HCT116 (cell line): ENCODE measurements around the gene TFF3. TPM values are rescaled to one million over a fixed set of nuclear protein-coding genes. Genes with fewer than 3 reads are reported as not detected.

ENCODE experiments used
- ATAC-seq: fragments of 200-7000 bp; cut with Tn5 transposase; 2 replicates; pipeline ENCODE4 v1.9.1; 2020; ENCODE audit warnings: mild to moderate bottlenecking, moderate library complexity
- BruUV-seq: library from RNA; stranded (reverse); fragments of 400-500 nt; replicated peaks from 2 replicates; lab custom pipeline; 2021; lab: Mats Ljungman, UMichigan
- CTCF ChIA-PET: fragments of 300-600 bp; sonication (Branson Sonifier 250); formaldehyde crosslinking; loops from one replicate; lab custom pipeline; 2021; ENCODE audit warnings: antibody characterized with exemption; lab: Charles Lee
- POLR2A ChIA-PET: fragments of 300-600, 350-600 bp; sonication (Branson Sonifier 250); formaldehyde crosslinking; loops from one replicate; lab custom pipeline; 2021; ENCODE audit warnings: antibody characterized with exemption; lab: Charles Lee
- RAD21 ChIA-PET, 2 experiments: fragments of 300-600 bp; sonication (Branson Sonifier 250); formaldehyde crosslinking; loops; one replicate each; lab custom pipeline; 2023; ENCODE audit warnings: low total read pairs in 2 of 2; ENCODE audit not compliant: uncharacterized antibody in 2 of 2, unreplicated experiment in 2 of 2, low non-redundant PET in 1 of 2; lab: Charles Lee
- DNase-seq: peaks from one replicate; pipeline ENCODE4 v3.0.0-alpha.2; 2010; ENCODE audit warnings: low read depth, low spot score
- H2AFZ ChIP-seq: fragments of 200-600 bp; shearing (Covaris generic), sonication (generic); 2 replicates; pipeline ENCODE4 v1.6.1; 2017; ENCODE audit warnings: low read depth, mixed run types, mixed read lengths, antibody characterized with exemption, low read length; ENCODE audit not compliant: poor library complexity, severe bottlenecking
- H3K27ac ChIP-seq: 2 replicates; pipeline ENCODE4 v1.5.1; 2012; ENCODE audit warnings: low read depth, low read length
- H3K27me3 ChIP-seq: fragments of 200-600 bp; sonication (generic); 2 replicates; pipeline ENCODE4 v1.6.1; 2016; ENCODE audit warnings: mixed run types, low read length, mixed read lengths; ENCODE audit not compliant: insufficient read depth
- H3K36me3 ChIP-seq, 2 experiments: fragments of 200-500 bp in 1 of 2; fragments of 200-600 bp in 1 of 2; sonication (Bioruptor generic) in 1 of 2; sonication (generic) in 1 of 2; 2 replicates each; pipeline versions ENCODE4 v1.5.1 to v1.6.1; 2014 to 2016; ENCODE audit warnings: low read length in 2 of 2, inconsistent platforms in 1 of 2, mixed read lengths in 1 of 2, mixed run types in 1 of 2; ENCODE audit not compliant: insufficient read depth in 2 of 2, control insufficient read depth in 1 of 2
- H3K4me1 ChIP-seq, 2 experiments: fragments of 200-600 bp in 1 of 2; sonication (generic) in 1 of 2; 2 replicates each; pipeline versions ENCODE4 v1.5.1 to v1.6.1; 2012 to 2017; ENCODE audit warnings: low read length in 2 of 2, inconsistent platforms in 1 of 2, mild to moderate bottlenecking in 1 of 2, mixed read lengths in 1 of 2, mixed run types in 1 of 2, moderate library complexity in 1 of 2; ENCODE audit not compliant: insufficient read depth in 2 of 2, control insufficient read depth in 1 of 2
- H3K4me2 ChIP-seq: fragments of 200-600 bp; sonication (generic); 2 replicates; pipeline ENCODE4 v1.6.1; 2017; ENCODE audit warnings: mixed run types, low read length, mixed read lengths
- H3K4me3 ChIP-seq, 2 experiments: fragments of 200-600 bp in 1 of 2; sonication (generic) in 1 of 2; replicated peaks in 1 of 2; 2 replicates each; pipeline ENCODE4 v1.5.1; 2011 to 2016; ENCODE audit warnings: low read length in 2 of 2, control low read depth in 1 of 2, low read depth in 1 of 2, mild to moderate bottlenecking in 1 of 2, mixed read lengths in 1 of 2, mixed run types in 1 of 2
- H3K79me2 ChIP-seq: fragments of 200-600 bp; sonication (generic); 2 replicates; pipeline ENCODE4 v1.6.1; 2017; ENCODE audit warnings: mild to moderate bottlenecking, mixed run types, low read length, moderate library complexity, mixed read lengths; ENCODE audit not compliant: insufficient read depth
- H3K9ac ChIP-seq: fragments of 200-600 bp; sonication (generic); 2 replicates; pipeline ENCODE4 v1.6.1; 2016; ENCODE audit warnings: low read length, mixed read lengths
- H3K9me2 ChIP-seq: fragments of 200-600 bp; sonication (generic), shearing (Covaris generic); 2 replicates; pipeline ENCODE4 v1.6.1; 2017; ENCODE audit warnings: mixed run types, mild to moderate bottlenecking, moderate library complexity; ENCODE audit not compliant: insufficient read depth
- H3K9me3 ChIP-seq, 2 experiments: fragments of 200-500 bp in 1 of 2; fragments of 200-600 bp in 1 of 2; sonication (Bioruptor generic) in 1 of 2; sonication (generic) in 1 of 2; 2 replicates each; pipeline ENCODE4 v1.6.1; 2014 to 2017; ENCODE audit warnings: low read length in 2 of 2, mixed read lengths in 2 of 2, inconsistent platforms in 1 of 2, low read depth in 1 of 2, mild to moderate bottlenecking in 1 of 2, mixed run types in 1 of 2, moderate library complexity in 1 of 2; ENCODE audit not compliant: control insufficient read depth in 1 of 2, insufficient read depth in 1 of 2
- H4K20me1 ChIP-seq: fragments of 200-600 bp; sonication (generic), shearing (Covaris generic); 2 replicates; pipeline ENCODE4 v1.6.1; 2017; ENCODE audit warnings: mixed run types, mild to moderate bottlenecking, moderate library complexity; ENCODE audit not compliant: insufficient read depth
- CBX3 ChIP-seq: IDR thresholded peaks from 2 replicates; pipeline ENCODE4 v1.6.1; 2012; ENCODE audit warnings: low read depth
- CTCF ChIP-seq, 3 experiments: fragments of 200-600 bp in 1 of 3; sonication (generic) in 1 of 3; IDR thresholded peaks in 2 of 3; conservative IDR thresholded peaks in 1 of 3; 2 replicates each; pipeline ENCODE4 v1.5.1; 2012 to 2017; ENCODE audit warnings: low read depth in 2 of 3, low read length in 2 of 3, antibody characterized with exemption in 1 of 3, borderline replicate concordance in 1 of 3, control low read depth in 1 of 3, mild to moderate bottlenecking in 1 of 3, mixed read lengths in 1 of 3, mixed run types in 1 of 3, moderate library complexity in 1 of 3; ENCODE audit not compliant: insufficient read depth in 1 of 3
- ELF1 ChIP-seq: IDR thresholded peaks from 2 replicates; pipeline ENCODE4 v1.6.1; 2012; ENCODE audit warnings: low read depth, borderline replicate concordance
- EZH2phosphoT487 ChIP-seq: fragments of 200-600 bp; IDR thresholded peaks from 2 replicates; pipeline ENCODE4 v1.6.1; 2018; ENCODE audit warnings: antibody characterized with exemption, borderline replicate concordance
- FOSL1 ChIP-seq: IDR thresholded peaks from 2 replicates; pipeline ENCODE4 v1.6.1; 2012; ENCODE audit warnings: low read depth
- JUND ChIP-seq: IDR thresholded peaks from 2 replicates; pipeline ENCODE4 v1.6.1; 2012
- MAX ChIP-seq: IDR thresholded peaks from 2 replicates; pipeline ENCODE4 v1.6.1; 2012
- POLR2A ChIP-seq: IDR thresholded peaks from 2 replicates; pipeline ENCODE4 v1.7.0; 2011; ENCODE audit warnings: borderline replicate concordance; ENCODE audit not compliant: insufficient read depth, insufficient read length; ENCODE audit errors: extremely low read depth
- POLR2AphosphoS5 ChIP-seq: IDR thresholded peaks from 2 replicates; pipeline ENCODE4 v1.6.1; 2011; ENCODE audit warnings: mild to moderate bottlenecking, low read depth, low read length, moderate library complexity
- SRF ChIP-seq: IDR thresholded peaks from 2 replicates; pipeline ENCODE4 v1.6.1; 2012; ENCODE audit warnings: low read depth
- TCF7L2 ChIP-seq: IDR thresholded peaks from 2 replicates; pipeline ENCODE4 v1.7.0; 2011; ENCODE audit warnings: borderline replicate concordance, inconsistent platforms; ENCODE audit not compliant: insufficient read depth, insufficient read length; ENCODE audit errors: extremely low read depth
- YY1 ChIP-seq: IDR thresholded peaks from 2 replicates; pipeline ENCODE4 v1.6.1; 2011; ENCODE audit warnings: low read length, low read depth, moderate library complexity, mild to moderate bottlenecking; ENCODE audit not compliant: insufficient replicate concordance; ENCODE audit errors: extremely low read depth
- ZNF274 ChIP-seq: fragments of 200-500 bp; sonication (Bioruptor generic); IDR thresholded peaks from 2 replicates; pipeline ENCODE4 v1.6.1; 2014; ENCODE audit warnings: mild to moderate bottlenecking, low read depth, low read length, inconsistent platforms
- intact Hi-C: fragments of 100-400 bp; cut with micrococcal nuclease; formaldehyde crosslinking; loops from 2 replicates; pipeline ENCODE4 v1.10.0; 2022
- total RNA-seq: library from RNA; stranded (reverse); gene quantifications from one replicate; pipeline ENCODE4 v1.2.1, GENCODE V29; 2021; ENCODE audit not compliant: unreplicated experiment
- TF ChIP-seq, protein P1 (sequence below): IDR thresholded peaks from 2 replicates; pipeline ENCODE4 v1.6.1; 2012
- TF ChIP-seq, protein P2 (sequence below): IDR thresholded peaks from 2 replicates; pipeline ENCODE4 v1.6.1; 2011; ENCODE audit warnings: mild to moderate bottlenecking, low read length, moderate library complexity; ENCODE audit not compliant: insufficient replicate concordance; ENCODE audit errors: extremely low read depth

TFF3 gene
- total RNA-seq, 1 experiment from 2014 or later = 0.22 TPM

- ATAC-seq (no peak), DNase-seq (no peak)
- H3K4me1 ChIP-seq = peaks cover 0 to 7% of the 10 kb centered on the region in 2 experiments; a peak in 1 of 4 replicates
- no peaks in the 10 kb centered on the region for H3K9me2 ChIP-seq
- H2AFZ ChIP-seq = no peak overlapping the region
- H3K27me3 ChIP-seq = 0 out of 2 replicates have a peak, but pooled peaks cover 9% of the 10 kb centered on the region
- H3K9me3 ChIP-seq = no peaks in the 10 kb centered on the region
- intact Hi-C loops = no loop called here
- POLR2A ChIA-PET = no interaction called here
- no peaks in the 10 kb centered on the region for H3K36me3 ChIP-seq
- no peak overlapping the region for H3K4me3 ChIP-seq
- TF ChIP-seq SRF (no peak), TCF7L2 (no peak), ZNF274 (no peak), POLR2A (no peak)
- H3K79me2 ChIP-seq = no peaks in the 10 kb centered on the region
- no peaks in the 10 kb centered on the region for H4K20me1 ChIP-seq
- RAD21 ChIA-PET = no interaction called here
- CTCF ChIA-PET = no interaction called here
- no TSS peak for BruUV-seq
- no peak overlapping the region for H3K9ac ChIP-seq
- no peak overlapping the region for H3K27ac ChIP-seq
- no peak overlapping the region for H3K4me2 ChIP-seq
Observed at GRCh38 chr21:42302794-42303193, 12.4 kb downstream of the TFF3 start.

DNA sequence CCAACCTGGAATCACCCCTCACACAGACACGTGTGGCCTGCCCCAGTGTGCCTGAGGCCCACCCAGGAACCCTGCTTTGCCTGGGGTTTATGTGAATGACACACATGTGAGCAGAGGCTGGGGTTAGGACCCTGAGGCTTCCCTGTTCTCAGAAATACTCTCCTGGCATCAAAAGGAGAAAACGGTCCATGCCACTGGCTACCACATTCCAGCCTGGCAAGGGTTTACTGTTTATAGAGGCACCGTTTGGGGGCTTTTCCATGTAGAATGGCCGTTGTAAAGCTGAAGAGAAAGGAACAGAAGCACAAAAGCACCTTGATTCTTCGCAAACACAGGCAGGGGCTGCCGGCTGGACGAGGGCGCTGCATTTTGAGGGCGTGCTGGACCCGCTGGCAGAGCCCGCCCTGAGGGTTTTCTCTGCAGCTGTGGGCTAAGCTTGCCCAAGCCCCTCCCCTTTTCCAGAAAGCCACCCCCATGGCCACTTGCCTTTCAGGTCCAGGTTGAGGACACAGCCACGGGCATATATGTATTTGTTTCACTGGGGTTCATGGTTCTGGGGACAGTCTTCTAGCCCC is 13.0 kb downstream of the TFF3 start:
- H2AFZ ChIP-seq = no peak overlapping the region
- H3K27ac ChIP-seq = no peak overlapping the region
- intact Hi-C loops = no loop called here
- no peaks in the 10 kb centered on the region for H4K20me1 ChIP-seq
- ATAC-seq (no peak), DNase-seq (no peak)
- ChIA-PET RAD21 (no interaction called here), POLR2A (no interaction called here), CTCF (no interaction called here)
- no peaks in the 10 kb centered on the region for H3K79me2 ChIP-seq
- no peak overlapping the region for H3K4me2 ChIP-seq
- no peak overlapping the region for H3K9ac ChIP-seq
- no TSS peak for BruUV-seq
- no peak overlapping the region for H3K4me3 ChIP-seq
- H3K9me3 ChIP-seq = no peaks in the 10 kb centered on the region
- 0 out of 2 replicates have a peak, but pooled peaks cover 9% of the 10 kb centered on the region for H3K27me3 ChIP-seq
- H3K4me1 ChIP-seq = peaks cover 0 to 7% of the 10 kb centered on the region in 2 experiments; a peak in 1 of 4 replicates
- H3K9me2 ChIP-seq = no peaks in the 10 kb centered on the region
- H3K36me3 ChIP-seq = no peaks in the 10 kb centered on the region
- TF ChIP-seq ELF1 = no peak
- no peak for TF ChIP-seq JUND
- no peak for TF ChIP-seq POLR2A
- TF ChIP-seq MAX = no peak
- TF ChIP-seq, protein P1, sequence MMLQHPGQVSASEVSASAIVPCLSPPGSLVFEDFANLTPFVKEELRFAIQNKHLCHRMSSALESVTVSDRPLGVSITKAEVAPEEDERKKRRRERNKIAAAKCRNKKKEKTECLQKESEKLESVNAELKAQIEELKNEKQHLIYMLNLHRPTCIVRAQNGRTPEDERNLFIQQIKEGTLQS = no peak
- no peak for TF ChIP-seq ZNF274
- no peak for TF ChIP-seq POLR2AphosphoS5
- TF ChIP-seq, protein P2, sequence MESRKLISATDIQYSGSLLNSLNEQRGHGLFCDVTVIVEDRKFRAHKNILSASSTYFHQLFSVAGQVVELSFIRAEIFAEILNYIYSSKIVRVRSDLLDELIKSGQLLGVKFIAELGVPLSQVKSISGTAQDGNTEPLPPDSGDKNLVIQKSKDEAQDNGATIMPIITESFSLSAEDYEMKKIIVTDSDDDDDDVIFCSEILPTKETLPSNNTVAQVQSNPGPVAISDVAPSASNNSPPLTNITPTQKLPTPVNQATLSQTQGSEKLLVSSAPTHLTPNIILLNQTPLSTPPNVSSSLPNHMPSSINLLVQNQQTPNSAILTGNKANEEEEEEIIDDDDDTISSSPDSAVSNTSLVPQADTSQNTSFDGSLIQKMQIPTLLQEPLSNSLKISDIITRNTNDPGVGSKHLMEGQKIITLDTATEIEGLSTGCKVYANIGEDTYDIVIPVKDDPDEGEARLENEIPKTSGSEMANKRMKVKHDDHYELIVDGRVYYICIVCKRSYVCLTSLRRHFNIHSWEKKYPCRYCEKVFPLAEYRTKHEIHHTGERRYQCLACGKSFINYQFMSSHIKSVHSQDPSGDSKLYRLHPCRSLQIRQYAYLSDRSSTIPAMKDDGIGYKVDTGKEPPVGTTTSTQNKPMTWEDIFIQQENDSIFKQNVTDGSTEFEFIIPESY = no peak
- TF ChIP-seq YY1 = no peak
- no peak for TF ChIP-seq FOSL1
- no peak for TF ChIP-seq CBX3
- no peak for TF ChIP-seq TCF7L2
- no peak for TF ChIP-seq CTCF (IDR thresholded peaks at IDR 0.05 in 2 of 3, conservative IDR thresholded peaks at IDR 0.05 in 1 of 3; ENCODE audit: borderline replicate concordance in 1 of 3, insufficient read depth in 1 of 3, low read depth in 2 of 3, low read length in 2 of 3)
- no peak for TF ChIP-seq EZH2phosphoT487
